NCI-H187 treated with DMSO at 0.1 percent for 48 hours (cell line): Measurements from ENCODE around the gene HOXA13.

Experiments
- DNase-seq: peaks from one replicate; lab custom pipeline; 2025; lab: John Stamatoyannopoulos, UW

The HOXA13 gene

DNA sequence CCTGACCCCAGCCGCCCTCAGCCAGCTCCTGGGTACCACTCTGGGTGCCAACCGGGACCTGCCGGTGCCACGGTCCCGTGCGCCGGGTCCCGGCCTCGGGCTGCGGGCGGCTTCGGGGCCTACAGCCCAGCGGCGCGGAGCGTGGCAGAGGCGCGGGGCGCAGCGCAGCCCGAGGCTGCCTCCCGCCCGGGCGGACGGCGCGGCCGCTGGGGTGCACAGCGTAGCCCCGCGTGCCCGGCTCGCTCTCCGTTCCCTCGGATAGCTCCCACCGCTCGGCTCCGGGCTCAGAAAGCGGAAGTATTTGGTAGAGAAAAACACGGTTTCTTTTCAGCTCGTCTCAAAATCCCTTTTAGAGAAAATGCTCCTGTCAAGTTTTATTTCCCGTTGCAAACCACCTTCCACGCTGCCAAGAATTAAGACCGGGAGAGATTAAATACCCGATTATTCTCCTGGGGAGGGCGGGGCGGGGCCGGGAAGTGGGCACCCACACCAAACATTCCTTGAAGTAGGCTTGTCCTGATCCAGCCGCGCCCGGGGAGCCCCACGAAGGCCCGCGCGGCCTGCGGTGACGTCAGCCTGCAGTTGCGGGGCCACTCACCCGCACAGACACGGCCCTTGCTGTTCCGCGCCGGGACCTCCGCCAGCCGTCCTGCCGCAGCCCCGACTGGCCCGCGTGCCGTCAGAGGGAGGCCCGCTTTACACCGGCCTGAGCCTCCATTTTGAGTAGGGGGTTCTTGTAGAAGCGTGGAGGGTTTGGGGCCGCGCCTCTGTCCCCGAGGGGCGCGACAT is 7.2 kb downstream of the HOXA13 start:
- DNase-seq: no peak

DNA sequence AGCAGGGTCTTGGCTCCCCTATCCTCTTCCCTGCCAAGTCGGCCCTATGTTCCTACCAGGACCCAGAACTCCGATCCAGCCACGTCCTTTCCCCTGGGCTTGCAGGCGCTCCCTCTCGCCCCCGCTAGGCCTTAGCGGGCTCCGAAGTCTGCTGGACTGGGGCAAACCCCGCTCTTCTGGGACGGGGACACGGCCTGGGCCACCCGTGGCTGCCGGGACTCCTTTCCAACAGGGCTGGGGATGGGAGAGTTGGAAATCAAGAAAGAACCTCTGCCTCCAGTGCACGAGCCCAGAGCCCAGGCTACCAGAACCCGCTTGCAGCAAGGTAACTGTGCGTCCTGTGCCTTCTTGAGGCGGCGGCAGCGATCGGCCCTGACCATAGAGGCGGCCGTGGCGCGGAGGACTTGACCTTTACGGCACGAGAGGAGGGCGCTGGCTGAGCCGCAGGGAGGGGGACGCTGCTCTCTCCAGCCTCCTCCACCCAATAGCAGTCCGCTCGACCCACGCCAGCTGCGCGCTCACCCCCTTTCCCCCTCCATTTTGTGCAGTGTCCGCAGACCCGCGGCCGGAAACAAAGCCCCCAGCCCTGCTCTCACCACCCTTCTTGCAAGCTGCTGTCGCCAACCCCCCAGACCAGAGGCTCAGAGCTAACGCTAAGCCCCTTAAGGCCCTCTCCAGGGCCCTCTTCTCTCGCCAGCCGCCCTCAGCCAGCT is 7.9 kb downstream of the HOXA13 start:
- DNase-seq: no peak

DNA sequence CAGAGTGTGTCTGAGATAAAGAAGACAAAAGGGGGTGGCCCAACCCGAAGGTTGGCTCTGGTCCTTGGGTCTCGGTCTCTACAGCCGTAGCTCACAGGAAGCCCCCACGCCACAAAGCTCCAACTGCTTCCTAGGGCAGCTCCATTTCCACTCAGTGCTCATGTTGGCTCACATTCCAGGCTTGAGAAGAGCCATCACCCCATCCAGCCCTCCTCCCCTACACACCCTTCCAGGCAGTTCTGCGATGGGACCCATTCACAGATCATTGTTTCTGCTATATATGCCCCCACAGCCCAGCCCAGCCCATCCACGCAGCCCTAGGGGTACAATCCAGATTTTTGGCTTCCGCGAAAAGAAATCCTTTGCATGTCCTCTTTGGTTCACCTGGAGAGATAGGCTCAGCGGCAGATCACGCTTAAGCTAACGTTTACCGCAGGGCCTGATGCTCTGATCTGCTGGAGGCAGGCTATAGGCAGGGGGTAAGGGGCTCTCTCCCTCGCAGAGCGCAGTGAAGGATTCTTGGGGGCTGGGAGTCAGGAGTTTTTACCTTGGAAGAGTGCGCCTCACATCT is 8.6 kb downstream of the HOXA13 start:
- DNase-seq: no peak

DNA sequence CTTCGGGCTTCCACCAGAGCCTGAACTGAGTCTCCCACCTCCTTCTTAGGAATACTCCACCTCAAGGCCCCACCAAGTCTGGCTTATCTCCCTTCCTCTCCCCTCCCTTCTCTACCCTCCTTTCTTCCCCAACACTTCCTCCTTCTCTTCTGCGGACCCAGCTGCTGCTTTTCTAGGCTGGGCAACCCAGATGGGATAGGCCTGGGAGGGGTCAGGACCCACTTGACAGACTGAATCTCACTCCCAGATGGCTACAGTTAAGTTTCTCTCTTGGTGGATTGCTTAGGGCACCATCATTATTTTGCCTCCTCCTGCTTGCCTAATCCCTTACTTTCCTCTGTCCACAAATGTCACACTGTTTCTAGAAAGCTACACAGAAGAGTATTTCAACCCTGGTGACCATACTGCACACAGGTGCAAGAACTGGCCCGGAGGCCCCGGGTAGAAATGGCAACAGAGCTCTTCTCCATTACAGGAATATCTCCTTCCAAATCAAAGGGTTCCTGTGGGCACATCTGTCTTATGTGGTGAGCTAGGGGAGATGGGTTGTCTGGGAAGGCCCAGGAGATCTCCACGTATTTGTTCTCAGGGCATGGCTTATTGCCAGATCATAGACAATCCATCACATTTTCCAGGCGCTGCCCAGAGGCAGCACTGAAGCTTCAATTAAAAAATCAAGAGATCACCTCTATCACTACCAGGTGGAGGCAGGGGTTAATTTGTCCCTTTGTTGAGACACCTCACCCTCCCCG is 9.7 kb downstream of the HOXA13 start:
- DNase-seq: no peak

DNA sequence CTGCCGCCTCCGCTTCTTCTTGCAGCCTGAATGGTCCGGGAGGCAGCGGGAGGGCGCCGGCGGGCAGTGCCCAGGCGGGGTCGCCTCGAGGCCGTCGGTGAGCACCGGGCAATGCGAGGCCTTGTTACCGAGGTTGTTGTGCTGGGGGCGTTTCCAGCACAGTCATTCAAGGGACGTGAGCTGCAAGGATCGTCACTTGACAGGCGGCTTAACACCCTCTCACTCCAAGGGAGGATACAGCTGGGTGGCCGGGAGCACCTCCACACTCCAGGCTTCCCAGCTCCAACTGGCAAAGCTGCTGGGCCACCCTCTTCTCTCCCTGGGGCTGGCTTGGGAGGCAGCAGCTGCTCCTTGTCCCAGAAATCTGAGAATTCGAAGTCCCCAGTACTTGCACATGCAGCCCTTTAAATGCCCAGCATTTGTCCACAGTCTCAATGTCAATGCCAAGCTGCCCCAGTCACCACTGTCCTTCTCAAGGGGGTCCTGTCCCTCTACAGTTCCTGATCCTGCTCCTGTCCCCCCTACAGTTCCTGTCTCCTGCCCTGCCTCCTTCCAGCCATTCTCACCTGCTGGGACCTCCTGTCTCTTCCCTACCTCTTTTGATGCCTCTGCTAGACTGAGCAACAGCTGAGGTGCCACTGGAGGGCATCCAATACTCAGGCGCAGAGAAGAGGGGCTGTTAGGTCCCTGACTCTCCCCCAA is 10.4 kb downstream of the HOXA13 start:
- no peak for DNase-seq

DNA sequence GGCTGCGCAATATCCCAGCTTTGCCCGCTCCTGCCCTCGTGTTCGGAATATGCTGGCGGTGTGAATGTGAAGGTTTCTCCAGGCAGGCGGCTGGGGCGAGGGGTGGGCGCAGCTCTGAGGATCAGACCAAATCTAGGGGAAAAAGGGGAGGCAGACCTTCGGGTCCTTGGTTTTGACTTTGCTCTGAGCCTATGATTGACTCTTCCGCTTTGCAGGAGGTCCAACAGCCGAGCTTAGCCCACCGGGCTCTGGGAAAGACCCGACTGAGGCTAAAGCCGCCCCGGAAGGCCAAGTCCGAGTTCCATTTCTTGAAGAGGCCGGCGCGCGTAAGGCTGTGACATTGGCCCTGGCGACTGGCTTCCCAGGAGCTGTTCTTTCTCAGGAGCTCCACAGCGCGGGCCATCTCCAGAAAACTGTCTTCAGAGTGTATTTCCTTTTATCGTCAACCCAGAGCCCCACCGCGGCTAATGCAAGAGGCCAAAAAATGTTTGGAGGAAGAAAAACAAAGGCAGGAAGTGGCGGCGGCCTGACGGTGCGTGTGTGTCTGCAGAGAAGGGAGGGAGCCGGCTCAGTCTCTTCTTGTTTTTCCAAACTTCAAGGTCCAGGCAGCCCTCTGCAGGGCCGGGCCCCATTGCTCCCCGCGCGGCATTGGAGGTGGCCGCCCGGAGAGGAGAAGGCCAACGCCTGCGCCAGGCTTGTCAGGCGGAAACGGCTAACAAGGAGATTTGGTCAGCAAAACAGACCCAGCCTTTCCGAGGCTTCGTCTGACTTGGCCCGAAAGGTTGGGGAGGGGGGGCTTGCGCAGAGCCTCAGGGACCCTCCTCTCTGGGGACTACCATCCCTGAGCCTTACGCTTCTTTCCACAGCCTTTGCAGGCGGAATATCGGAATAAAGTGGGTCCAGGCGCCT is 11.3 kb downstream of the HOXA13 start:
- no peak for DNase-seq

DNA sequence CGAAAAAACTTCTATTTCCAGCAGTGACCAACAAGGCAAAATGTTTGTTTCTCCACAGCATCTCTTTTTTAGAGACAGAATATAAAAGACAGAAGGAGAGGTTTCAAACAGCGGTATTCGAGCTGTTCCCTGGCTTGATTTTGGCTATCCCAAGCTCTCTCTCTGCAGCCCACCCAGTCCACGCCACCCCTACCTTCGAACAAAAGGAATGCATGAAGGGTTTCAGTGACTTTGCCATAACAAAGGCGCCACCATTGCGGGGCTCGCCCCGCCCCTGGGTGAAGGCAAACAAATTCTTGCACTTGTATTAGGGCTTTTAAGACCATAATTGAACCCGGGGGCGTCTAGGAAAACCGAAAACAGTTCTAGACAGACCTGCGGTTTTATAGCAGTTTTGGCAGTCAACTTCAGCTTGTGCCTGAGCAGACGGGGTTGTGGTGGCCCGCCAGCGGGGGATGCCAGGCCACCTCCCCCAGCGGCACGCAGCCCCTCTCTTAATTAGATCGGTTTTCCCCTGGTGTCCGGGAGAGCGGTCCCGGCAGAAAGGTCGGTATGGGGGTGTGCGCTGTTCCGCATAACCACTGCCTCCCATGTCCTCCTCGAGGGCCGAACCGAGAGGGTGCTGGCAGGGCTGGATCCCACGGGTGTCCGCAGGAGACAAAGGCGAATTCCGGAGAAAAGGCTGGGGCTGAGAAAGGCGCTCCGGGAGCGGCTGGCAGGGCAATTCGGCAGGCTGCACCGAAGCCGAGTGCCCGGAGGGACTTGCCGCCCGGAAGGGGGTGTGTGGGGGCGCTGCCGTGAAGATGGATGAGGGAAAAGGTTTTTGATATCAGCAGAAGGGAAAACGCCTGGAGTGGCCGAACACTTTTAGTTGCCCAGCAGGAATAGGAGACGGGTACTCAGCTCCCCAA is 12.2 kb downstream of the HOXA13 start:
- DNase-seq: no peak

DNA sequence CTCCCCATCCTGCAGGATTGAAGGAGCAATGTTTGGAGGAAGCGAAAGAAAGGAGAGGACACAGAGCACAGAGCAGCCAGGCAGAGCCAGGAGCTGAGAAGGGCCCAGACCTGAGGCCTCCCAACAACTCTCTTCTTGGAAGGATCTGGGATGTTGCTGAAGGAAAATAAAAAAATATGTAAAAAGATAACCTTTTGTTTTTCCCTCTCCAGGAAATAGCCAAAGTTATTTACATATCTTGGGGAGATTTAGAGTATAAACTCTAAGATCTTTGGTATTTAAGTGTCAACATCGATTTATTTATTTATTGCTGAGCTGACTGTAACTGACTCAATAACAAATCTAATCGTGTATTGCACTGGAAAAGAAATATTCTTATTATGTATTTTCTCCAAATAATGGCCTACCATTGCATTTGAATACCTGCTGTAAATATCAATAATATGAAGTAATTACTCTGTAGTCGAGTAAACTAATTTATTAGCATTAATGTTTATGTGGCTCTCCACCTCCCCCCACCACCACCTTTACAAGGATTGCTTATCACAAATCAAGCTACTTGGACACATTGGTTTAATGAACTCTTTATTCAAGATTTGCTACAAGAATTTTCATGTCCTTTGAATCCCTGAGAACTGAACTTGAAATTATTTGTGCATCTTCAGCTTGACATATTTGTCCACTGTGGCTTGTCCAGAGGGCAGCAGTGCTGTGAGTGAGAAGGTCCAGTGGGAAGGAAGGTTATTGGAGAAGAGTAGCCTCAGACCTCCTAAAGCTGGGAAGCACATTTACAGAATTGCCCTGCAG is 13.0 kb downstream of the HOXA13 start:
- no peak for DNase-seq

DNA sequence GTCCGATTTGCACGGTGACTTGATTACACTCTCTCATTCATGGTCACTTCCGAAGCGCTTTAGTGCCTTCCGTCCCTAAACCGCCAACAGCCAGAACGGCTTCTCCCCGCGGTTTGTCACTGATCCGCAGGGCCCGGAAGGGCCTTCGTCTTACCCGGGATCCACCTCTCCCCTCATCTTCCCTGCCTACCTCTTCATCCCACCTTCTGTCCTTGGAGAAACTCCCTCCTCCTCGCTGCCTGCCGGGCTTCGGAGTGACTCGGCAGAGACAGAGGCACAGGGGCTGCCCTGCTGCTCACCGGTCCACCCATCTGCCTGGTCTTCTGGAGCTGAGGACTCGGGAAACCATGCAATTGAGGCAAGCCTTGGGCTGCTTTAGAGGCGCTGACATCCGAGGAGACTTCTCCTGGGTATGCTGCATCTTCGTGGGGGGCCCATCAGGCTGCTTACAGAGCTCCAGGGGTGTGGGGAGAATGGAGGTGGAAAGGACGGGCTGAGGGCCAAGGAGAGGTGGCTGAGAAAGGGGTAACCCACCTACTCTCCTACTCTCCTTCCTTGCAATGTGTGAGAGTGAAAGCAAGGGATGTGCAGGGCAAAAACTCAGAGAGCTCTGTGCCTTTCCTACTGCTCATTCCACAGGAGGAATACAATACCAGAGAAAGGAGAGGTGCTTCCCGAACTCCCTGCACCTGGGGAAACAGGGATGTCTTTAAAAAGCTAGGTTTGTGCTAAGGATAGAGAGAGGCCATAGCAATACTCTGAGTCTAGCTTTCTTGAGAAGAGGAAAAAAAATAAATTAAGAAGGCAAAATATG is 13.8 kb downstream of the HOXA13 start:
- DNase-seq: no peak

DNA sequence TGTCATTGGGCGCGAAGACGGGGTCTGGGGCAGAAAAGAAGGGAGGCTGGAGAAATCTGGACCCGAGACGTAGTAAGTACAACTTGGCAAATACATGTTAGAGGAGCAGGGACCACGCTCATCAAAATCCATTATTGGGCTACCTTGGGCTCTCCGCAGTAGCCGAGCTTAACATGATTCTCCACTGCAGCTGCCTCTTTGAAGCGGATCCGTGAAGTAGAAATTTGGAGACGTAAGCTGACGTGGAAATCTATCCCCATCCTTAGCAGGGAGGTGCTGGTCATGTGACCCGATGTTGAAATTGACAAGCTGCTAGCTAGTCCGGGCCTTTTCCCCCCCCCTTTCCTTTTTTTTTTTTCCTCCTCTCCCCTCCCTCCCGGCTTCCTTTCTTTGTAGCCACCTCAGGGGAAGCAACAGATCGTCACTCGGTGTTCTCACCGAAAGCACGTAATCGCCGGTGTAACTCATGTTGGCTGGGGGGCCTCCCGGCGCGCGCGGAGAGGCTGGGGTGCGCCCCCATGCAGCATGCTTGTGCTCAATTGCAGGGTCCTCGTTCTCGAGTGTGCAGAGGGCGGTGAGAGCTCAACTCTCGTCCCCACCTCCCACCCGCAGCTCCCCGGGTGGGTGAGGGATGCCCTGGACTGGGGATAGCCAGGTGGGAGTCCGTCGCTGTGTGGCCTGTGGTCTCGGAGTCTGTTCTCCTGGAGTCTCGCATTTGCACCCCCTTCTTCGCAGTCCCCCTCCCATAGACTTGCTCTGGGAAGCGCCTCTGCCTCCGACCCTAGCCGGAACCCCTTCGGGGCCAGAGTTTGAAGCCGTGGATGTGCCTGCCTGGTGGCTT is 14.7 kb downstream of the HOXA13 start, which contains the start of gene HOXA11:
HOXA11 (minus strand) TSS at position 220 of the 841 bp plus-strand sequence; CDS start at position 132, 88 bp downstream.
- no peak for DNase-seq

DNA sequence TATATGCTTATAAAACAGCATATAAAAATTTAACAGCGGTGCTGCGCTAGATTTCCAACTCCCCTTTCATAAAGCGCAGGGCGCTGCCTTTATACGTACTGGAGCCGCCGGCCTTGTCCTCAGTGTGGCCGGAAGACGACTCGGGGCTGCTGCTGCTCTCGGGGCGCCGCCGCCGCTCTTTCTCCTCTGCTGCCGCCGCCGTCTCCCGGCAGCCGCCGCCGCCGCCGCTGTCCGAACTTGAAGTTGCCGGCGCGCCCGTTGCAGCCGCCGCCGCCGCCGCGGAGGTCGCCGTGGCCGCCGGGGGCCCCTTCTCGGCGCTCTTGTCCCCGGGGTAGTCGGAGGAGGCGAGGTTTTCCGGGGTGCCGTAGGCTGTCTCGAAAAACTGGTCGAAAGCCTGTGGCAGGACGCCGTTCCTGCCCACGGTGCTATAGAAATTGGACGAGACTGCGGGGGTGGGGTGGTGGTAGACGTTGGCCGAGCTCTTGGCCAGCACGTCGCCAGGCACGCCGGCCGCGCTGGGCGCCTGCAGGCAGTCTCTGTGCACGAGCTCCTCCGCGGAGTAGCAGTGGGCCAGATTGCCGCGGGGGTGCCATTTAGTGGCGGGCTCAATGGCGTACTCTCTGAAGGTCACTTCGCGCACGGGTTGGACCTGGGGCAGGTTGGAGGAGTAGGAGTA is 15.4 kb downstream of the HOXA13 start:
- DNase-seq: no peak

DNA sequence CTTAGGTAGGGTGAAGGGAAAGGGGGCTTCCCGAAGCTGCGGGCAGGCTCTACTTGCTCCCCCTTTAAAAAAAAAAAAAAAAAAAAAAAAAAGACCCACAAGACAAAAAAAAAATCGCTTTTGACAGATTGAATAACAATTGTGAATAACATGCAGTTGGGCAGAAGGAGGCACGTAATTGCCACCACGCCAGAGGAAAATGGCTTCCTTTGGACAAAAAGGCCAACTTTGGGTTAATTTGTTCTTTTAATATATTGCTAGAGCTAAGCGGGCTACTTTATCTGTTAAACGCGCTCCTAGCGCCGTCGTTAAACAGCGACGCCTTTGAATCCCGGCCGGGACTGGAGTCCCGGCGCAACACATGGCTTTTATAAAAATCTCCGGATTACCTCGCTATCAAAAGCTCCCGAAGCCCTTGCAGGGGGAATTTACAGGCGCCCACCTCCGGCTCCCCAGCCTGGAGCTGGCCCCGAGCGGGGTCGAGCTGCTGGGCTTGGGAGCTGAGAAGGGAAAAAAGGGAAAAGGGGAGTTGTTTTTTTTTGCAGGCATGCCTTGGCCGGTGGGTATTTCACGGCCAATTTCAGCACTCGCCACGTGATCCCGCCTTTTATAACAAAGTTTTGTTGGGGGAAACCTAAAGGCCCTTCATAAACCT is 16.1 kb downstream of the HOXA13 start:
- DNase-seq: no peak

DNA sequence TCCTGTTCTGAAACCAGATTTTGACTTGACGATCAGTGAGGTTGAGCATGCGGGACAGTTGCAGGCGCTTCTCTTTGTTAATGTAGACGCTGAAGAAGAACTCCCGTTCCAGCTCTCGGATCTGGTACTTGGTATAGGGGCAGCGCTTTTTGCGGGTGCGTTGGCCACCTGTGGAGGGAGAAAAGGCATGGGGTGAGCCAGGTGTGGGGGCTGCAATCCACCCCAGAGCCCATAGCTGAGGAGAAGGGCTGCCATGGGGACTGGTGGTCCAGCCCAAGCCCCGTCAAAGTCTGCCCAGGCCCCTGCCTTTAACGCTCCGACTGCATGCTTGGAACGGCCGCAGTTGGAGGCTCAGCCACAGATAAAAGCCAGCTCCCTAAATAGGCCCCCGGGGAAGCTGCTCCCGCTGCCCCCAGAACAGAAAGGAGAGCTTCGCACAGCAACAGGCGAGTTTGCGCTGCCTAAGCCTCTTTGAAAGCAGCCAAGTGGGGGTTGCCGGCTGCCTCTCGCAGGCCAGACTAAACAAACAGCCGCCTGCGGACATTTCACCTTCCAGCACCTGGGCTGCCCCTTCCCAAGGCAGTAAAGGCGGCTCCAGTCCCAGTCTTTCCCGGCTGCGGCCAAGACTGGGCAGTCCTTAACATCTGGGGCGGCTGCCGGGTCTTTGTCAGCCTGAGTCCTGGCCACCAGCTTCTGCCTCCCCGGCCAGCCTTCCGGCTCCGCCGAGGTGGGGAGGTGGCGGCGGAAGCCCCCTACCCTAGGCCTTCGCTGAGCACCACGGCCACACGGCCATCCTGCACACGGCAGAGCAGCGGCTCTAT is 16.8 kb downstream of the HOXA13 start:
- DNase-seq: no peak

DNA sequence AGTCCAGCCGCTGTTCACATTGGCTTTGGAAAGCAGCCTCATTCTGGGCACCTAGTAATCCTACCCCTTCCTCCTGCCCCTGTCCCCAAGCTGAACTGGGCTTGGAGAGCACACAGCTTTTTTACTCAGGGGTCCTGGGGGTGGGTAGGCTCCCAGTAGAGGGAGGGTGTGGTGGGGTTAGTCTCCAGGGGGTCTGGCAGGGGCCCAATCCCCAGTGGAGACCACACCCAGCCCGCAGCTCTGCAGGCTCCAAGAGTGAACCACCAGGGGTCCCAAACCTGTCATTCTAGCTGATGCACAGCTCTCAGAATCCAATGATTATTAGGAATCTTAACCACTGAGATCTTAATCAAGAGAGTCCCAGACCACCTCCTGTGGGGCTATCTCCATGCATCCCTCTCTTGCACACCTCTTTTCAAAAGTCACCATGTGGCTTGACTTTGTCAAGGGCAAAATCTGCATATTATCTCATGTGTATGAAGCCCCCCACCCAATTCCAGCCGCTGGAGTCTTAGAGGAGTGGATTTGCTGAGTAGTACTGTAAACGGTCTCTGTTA is 17.5 kb downstream of the HOXA13 start:
- DNase-seq: no peak
